ENCODE measurements around the gene ZNF608. TPM values are rescaled to one million over a fixed set of nuclear protein-coding genes. Genes with fewer than 3 reads are reported as not detected.

The ZNF608 gene
- total RNA-seq, 1 experiment from 2014 or later: 0.95 TPM

DNA sequence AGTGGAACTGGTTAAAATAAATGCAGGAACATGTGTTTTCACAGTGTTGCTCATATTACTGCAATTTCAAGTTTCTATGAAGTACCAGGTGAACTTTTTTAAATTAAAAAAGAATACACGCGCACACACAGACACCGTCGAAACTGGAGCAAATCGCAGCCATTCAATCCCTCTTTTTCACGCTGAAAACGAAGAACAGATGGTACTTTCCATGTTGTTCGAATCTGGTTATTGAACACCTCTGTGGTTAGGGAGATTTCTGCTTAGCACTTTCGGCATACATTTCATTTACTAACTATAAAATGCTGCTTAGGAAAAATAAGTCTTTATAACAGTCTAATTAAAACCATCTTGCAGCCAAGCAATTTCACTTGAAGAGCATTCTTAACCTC, 6.8 kb downstream of the ZNF608 start:
- Histone ChIP-seq H3K27ac (ENCODE audit: low read length) (no peak overlapping the region), H3K4me3 (ENCODE audit: low read length) (no peak overlapping the region), H3K4me2 (ENCODE audit: low read length) (no peak overlapping the region)

DNA sequence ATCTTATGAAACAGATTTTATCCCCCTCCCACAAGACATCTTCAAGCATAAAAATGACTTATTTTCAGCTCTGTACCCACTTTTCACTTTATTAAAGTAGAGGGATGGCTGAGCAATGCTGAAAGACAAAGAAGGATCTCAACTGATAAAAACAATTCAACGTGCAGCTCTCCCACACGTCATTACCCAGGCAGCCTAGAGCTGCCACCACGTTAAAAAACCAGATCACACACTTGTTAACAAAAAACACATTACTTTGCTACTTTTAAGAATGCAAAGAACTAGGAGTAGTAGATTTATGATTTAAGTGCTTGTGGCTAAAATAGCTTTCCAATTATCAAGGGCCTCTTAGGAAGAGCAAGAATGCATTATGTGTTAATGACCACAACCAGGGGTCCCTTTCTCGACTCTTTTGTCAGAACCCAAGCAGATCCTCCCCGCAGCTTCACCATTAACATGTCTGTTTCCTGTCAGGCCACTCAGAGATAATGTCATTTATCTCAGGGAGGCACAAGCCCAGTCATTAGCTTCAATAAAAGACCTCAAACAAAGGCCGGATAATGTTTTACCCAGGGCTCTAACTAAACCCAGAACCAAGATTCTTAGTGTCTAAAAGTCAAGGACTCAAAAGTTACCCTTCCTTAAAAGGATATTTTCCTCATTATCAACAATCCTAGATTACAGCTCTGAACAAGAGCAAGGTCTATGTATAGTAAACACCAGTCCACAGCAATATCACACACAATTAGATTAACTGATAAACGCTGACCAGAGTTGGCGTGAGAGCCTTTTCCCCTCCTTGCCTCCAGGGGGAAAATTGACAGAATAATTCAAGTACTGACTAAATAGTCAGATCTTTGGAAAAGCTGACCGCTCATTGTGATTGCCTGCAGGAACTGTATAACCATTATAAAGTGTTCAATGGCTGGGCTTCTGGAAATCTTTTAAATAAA, 7.5 kb downstream of the ZNF608 start:
- Histone ChIP-seq H3K9me3 (ENCODE audit: low read length) (no peaks in the 10 kb centered on the region), H3K9ac (ENCODE audit: low read length) (no peak overlapping the region), H2AFZ (ENCODE audit: low read length) (no peak overlapping the region), H3K9me2 (replicated peaks; ENCODE audit: low read length) (no peaks in the 10 kb centered on the region), H3K4me2 (ENCODE audit: low read length) (no peak overlapping the region), H3K79me2 (ENCODE audit: low read length) (no peaks in the 10 kb centered on the region), H3K36me3 (ENCODE audit: low read depth, low read length) (no peaks in the 10 kb centered on the region), H3K4me3 (ENCODE audit: low read length) (no peak overlapping the region), H3K4me1 (ENCODE audit: insufficient read depth, low read length) (peaks cover 36% of the 10 kb centered on the region), H3K27me3 (ENCODE audit: low read length) (no peaks in the 10 kb centered on the region), H3F3A (ENCODE audit: low read length, unreplicated experiment) (no peaks in the 10 kb centered on the region), H3K27ac (ENCODE audit: low read length) (no peak overlapping the region), H4K20me1 (ENCODE audit: low read length) (no peaks in the 10 kb centered on the region)
- ChIA-PET CTCF (no interaction called here), POLR2A (ENCODE audit: unreplicated experiment) (no interaction called here)
- TF ChIP-seq, protein P1, sequence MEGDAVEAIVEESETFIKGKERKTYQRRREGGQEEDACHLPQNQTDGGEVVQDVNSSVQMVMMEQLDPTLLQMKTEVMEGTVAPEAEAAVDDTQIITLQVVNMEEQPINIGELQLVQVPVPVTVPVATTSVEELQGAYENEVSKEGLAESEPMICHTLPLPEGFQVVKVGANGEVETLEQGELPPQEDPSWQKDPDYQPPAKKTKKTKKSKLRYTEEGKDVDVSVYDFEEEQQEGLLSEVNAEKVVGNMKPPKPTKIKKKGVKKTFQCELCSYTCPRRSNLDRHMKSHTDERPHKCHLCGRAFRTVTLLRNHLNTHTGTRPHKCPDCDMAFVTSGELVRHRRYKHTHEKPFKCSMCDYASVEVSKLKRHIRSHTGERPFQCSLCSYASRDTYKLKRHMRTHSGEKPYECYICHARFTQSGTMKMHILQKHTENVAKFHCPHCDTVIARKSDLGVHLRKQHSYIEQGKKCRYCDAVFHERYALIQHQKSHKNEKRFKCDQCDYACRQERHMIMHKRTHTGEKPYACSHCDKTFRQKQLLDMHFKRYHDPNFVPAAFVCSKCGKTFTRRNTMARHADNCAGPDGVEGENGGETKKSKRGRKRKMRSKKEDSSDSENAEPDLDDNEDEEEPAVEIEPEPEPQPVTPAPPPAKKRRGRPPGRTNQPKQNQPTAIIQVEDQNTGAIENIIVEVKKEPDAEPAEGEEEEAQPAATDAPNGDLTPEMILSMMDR (conservative IDR thresholded peaks at IDR 0.05; ENCODE audit: low read depth, low read length): no peak
- TF ChIP-seq EZH2 (IDR thresholded peaks at IDR 0.05; ENCODE audit: low read length, unreplicated experiment): no peak
- TF ChIP-seq EZH2phosphoT487 (IDR thresholded peaks at IDR 0.05; ENCODE audit: borderline replicate concordance, low read length): no peak
- ATAC-seq (no peak), DNase-seq (no peak)
- no TSS peak for BruUV-seq (replicated peaks)
- intact Hi-C loops (cut with micrococcal nuclease): no loop called here

More for the DNA sequence above, 6.8 kb downstream of the ZNF608 start:
- Histone ChIP-seq H3K4me1 (ENCODE audit: insufficient read depth, low read length) (peaks cover 42% of the 10 kb centered on the region), H4K20me1 (ENCODE audit: low read length) (no peaks in the 10 kb centered on the region), H3K36me3 (ENCODE audit: low read depth, low read length) (no peaks in the 10 kb centered on the region), H2AFZ (ENCODE audit: low read length) (no peak overlapping the region), H3K9me2 (replicated peaks; ENCODE audit: low read length) (no peaks in the 10 kb centered on the region), H3K79me2 (ENCODE audit: low read length) (no peaks in the 10 kb centered on the region), H3F3A (ENCODE audit: low read length, unreplicated experiment) (no peaks in the 10 kb centered on the region), H3K9ac (ENCODE audit: low read length) (no peak overlapping the region), H3K9me3 (ENCODE audit: low read length) (no peaks in the 10 kb centered on the region), H3K27me3 (ENCODE audit: low read length) (no peaks in the 10 kb centered on the region)
- TF ChIP-seq EZH2 (IDR thresholded peaks at IDR 0.05; ENCODE audit: low read length, unreplicated experiment): no peak
- no peak for TF ChIP-seq EZH2phosphoT487 (IDR thresholded peaks at IDR 0.05; ENCODE audit: borderline replicate concordance, low read length)
- TF ChIP-seq, protein P1 (conservative IDR thresholded peaks at IDR 0.05; ENCODE audit: low read depth, low read length): no peak
- DNase-seq (no peak), ATAC-seq (no peak)
- ChIA-PET POLR2A (ENCODE audit: unreplicated experiment) (no interaction called here), CTCF (no interaction called here)
- intact Hi-C loops (cut with micrococcal nuclease): loop anchor here (2.0 to 10.0 kb wide), 3 partner anchors 535 to 1395 kb away; no protein-coding TSS in a partner anchor
- no TSS peak for BruUV-seq (replicated peaks)

DNA sequence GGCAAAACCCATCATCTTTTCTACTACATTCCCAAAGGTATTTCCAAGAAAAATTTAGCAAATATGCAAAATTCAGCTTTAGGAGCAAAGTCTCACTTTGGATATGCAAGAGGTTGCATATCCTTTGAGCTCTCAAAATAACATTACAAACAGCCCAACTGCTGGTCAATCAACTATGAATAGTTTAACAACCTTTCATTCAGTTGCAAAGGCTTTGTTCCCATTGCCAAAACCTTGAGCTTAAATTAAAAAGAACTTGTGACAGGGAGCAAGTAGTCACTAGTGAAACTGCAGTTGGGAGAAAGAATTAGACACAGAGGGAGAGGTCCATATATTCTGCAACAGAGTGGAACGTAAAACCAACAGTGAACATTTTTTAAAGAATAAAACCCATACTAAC, 8.8 kb downstream of the ZNF608 start:
- Histone ChIP-seq H3K9me3 (ENCODE audit: low read length) (no peaks in the 10 kb centered on the region), H3K36me3 (ENCODE audit: low read depth, low read length) (no peaks in the 10 kb centered on the region), H3K9me2 (replicated peaks; ENCODE audit: low read length) (no peaks in the 10 kb centered on the region), H3K4me3 (ENCODE audit: low read length) (no peak overlapping the region), H4K20me1 (ENCODE audit: low read length) (no peaks in the 10 kb centered on the region), H3K27ac (ENCODE audit: low read length) (no peak overlapping the region), H3F3A (ENCODE audit: low read length, unreplicated experiment) (no peaks in the 10 kb centered on the region), H3K4me2 (ENCODE audit: low read length) (no peak overlapping the region), H3K79me2 (ENCODE audit: low read length) (no peaks in the 10 kb centered on the region), H3K4me1 (ENCODE audit: insufficient read depth, low read length) (peaks cover 23% of the 10 kb centered on the region), H3K27me3 (ENCODE audit: low read length) (no peaks in the 10 kb centered on the region), H3K9ac (ENCODE audit: low read length) (no peak overlapping the region), H2AFZ (ENCODE audit: low read length) (no peak overlapping the region)
- no TSS peak for BruUV-seq (replicated peaks)
- ChIA-PET CTCF (no interaction called here), POLR2A (ENCODE audit: unreplicated experiment) (interaction anchor here (0.8 kb wide), 1 partner anchor 87 kb away, joined by 7 read pairs; no protein-coding TSS in a partner anchor)
- TF ChIP-seq, protein P1 (conservative IDR thresholded peaks at IDR 0.05; ENCODE audit: low read depth, low read length): no peak
- TF ChIP-seq EZH2 (IDR thresholded peaks at IDR 0.05; ENCODE audit: low read length, unreplicated experiment) (no peak), EZH2phosphoT487 (IDR thresholded peaks at IDR 0.05; ENCODE audit: borderline replicate concordance, low read length) (no peak)
- no peak for DNase-seq
- ATAC-seq: no peak
- intact Hi-C loops (cut with micrococcal nuclease): no loop called here

Measured in PC-3 (cell line).